Effector memory CD4-positive, alpha-beta T cell (primary cell): ENCODE data around the gene HRCT1.
A peak's percentile ranks its signal among the peaks of the same experiment; 100 is the strongest.
"Not testable (repeated sequence)": the region's sequence is repeated elsewhere in the genome, so short reads cannot be mapped to it uniquely, and the experiment has no call there.

Experiments
- DNase-seq, 3 donors: peaks; one replicate each; pipeline ENCODE4 v3.0.0-alpha.2; 2020
- H3K27ac ChIP-seq: 2 replicates; pipeline ENCODE4 v1.7.0; 2013; ENCODE audit warnings: mild to moderate bottlenecking, low read length, moderate library complexity; ENCODE audit not compliant: insufficient read depth, poor library complexity, severe bottlenecking
- H3K27me3 ChIP-seq: replicated peaks from 2 replicates; pipeline ENCODE4 v1.7.0; 2013; ENCODE audit warnings: mild to moderate bottlenecking, low read length; ENCODE audit not compliant: insufficient read depth, control insufficient read depth, poor library complexity, severe bottlenecking
- H3K36me3 ChIP-seq: 2 replicates; pipeline ENCODE4 v1.7.0; 2013; ENCODE audit warnings: mild to moderate bottlenecking, low read length, moderate library complexity; ENCODE audit not compliant: control insufficient read depth, insufficient read depth
- H3K4me1 ChIP-seq: 2 replicates; pipeline ENCODE4 v1.7.0; 2013; ENCODE audit warnings: low read length, mild to moderate bottlenecking; ENCODE audit not compliant: control insufficient read depth, insufficient read depth, poor library complexity, severe bottlenecking
- H3K4me3 ChIP-seq: 2 replicates; pipeline ENCODE4 v1.7.0; 2013; ENCODE audit warnings: low read length, low read depth, mild to moderate bottlenecking; ENCODE audit not compliant: insufficient read depth, poor library complexity, severe bottlenecking
- H3K9me3 ChIP-seq: 2 replicates; pipeline ENCODE4 v1.7.0; 2013; ENCODE audit warnings: mild to moderate bottlenecking, low read length, moderate library complexity; ENCODE audit not compliant: control insufficient read depth

The HRCT1 gene

GRCh38 chr9:35930521-35930920 lies 24.5 kb downstream of the HRCT1 start:
- Histone ChIP-seq H3K4me3 (no peak overlapping the region), H3K27ac (no peak overlapping the region), H3K9me3 (no peaks in the 10 kb centered on the region), H3K4me1 (no peaks in the 10 kb centered on the region), H3K27me3 (no peaks in the 10 kb centered on the region), H3K36me3 (no peaks in the 10 kb centered on the region)
- DNase-seq: no peak

- H3K4me1 ChIP-seq: no peaks in the 10 kb centered on the region
- no peaks in the 10 kb centered on the region for H3K27me3 ChIP-seq
- no peaks in the 10 kb centered on the region for H3K36me3 ChIP-seq
- H3K4me3 ChIP-seq: no peak overlapping the region
- no peaks in the 10 kb centered on the region for H3K9me3 ChIP-seq
- no peak for DNase-seq
- no peak overlapping the region for H3K27ac ChIP-seq
Measured at GRCh38 chr9:35930989-35931388, 25.0 kb downstream of the HRCT1 start.

GRCh38 chr9:35932735-35933134 lies 26.7 kb downstream of the HRCT1 start:
- no peak for DNase-seq
- Histone ChIP-seq H3K9me3 (no peaks in the 10 kb centered on the region), H3K27ac (no peak overlapping the region), H3K4me3 (no peak overlapping the region), H3K36me3 (no peaks in the 10 kb centered on the region), H3K27me3 (no peaks in the 10 kb centered on the region), H3K4me1 (no peaks in the 10 kb centered on the region)

GRCh38 chr9:35933550-35934067 lies 27.6 kb downstream of the HRCT1 start:
- Histone ChIP-seq H3K36me3 (no peaks in the 10 kb centered on the region), H3K4me1 (peaks cover 5% of the 10 kb centered on the region), H3K4me3 (no peak overlapping the region), H3K9me3 (no peaks in the 10 kb centered on the region), H3K27me3 (no peaks in the 10 kb centered on the region), H3K27ac (no peak overlapping the region)
- no peak for DNase-seq

GRCh38 chr9:35934069-35934468 lies 28.1 kb downstream of the HRCT1 start:
- not testable (repeated sequence) for H3K27ac ChIP-seq, H3K9me3 ChIP-seq, H3K36me3 ChIP-seq, H3K4me1 ChIP-seq, H3K4me3 ChIP-seq, DNase-seq, H3K27me3 ChIP-seq

- Histone ChIP-seq H3K4me1 (peaks cover 20% of the 10 kb centered on the region), H3K9me3 (no peaks in the 10 kb centered on the region), H3K4me3 (no peak overlapping the region), H3K36me3 (no peaks in the 10 kb centered on the region), H3K27ac (no peak overlapping the region), H3K27me3 (no peaks in the 10 kb centered on the region)
- DNase-seq: no peak
Measured at GRCh38 chr9:35935261-35935660, 29.3 kb downstream of the HRCT1 start.

- no peak for DNase-seq
- H3K4me1 ChIP-seq: peaks cover 27% of the 10 kb centered on the region
- H3K4me3 ChIP-seq: no peak overlapping the region
- H3K27me3 ChIP-seq: no peaks in the 10 kb centered on the region
- H3K9me3 ChIP-seq: no peaks in the 10 kb centered on the region
- H3K27ac ChIP-seq: no peak overlapping the region
- H3K36me3 ChIP-seq: no peaks in the 10 kb centered on the region
Measured at GRCh38 chr9:35935755-35936509, 29.9 kb downstream of the HRCT1 start.

GRCh38 chr9:35937227-35937626 lies 31.2 kb downstream of the HRCT1 start:
- H3K27ac ChIP-seq: no peak overlapping the region
- H3K36me3 ChIP-seq: no peaks in the 10 kb centered on the region
- H3K4me3 ChIP-seq: no peak overlapping the region
- H3K4me1 ChIP-seq: peaks cover 33% of the 10 kb centered on the region
- no peaks in the 10 kb centered on the region for H3K9me3 ChIP-seq
- no peak for DNase-seq
- H3K27me3 ChIP-seq: no peaks in the 10 kb centered on the region

GRCh38 chr9:35938474-35939356 lies 32.7 kb downstream of the HRCT1 start:
- Histone ChIP-seq H3K4me1 (peaks cover 39% of the 10 kb centered on the region), H3K4me3 (no peak overlapping the region), H3K36me3 (no peaks in the 10 kb centered on the region), H3K27ac (no peak overlapping the region), H3K9me3 (no peaks in the 10 kb centered on the region), H3K27me3 (no peaks in the 10 kb centered on the region)
- no peak for DNase-seq

GRCh38 chr9:35939679-35940250 lies 33.8 kb downstream of the HRCT1 start:
- H3K4me3 ChIP-seq: no peak overlapping the region
- H3K27me3 ChIP-seq: no peaks in the 10 kb centered on the region
- peak overlapping the region; percentile 2 for H3K27ac ChIP-seq
- H3K36me3 ChIP-seq: no peaks in the 10 kb centered on the region
- DNase-seq: no peak
- H3K4me1 ChIP-seq: peaks cover 42% of the 10 kb centered on the region
- H3K9me3 ChIP-seq: no peaks in the 10 kb centered on the region
